KMS-11 (cell line): ENCODE results near the gene SCGB1D4.
A peak's percentile ranks its signal among the peaks of the same experiment; 100 is the strongest.
"Not testable (repeated sequence)": the region's sequence is repeated elsewhere in the genome, so short reads cannot be mapped to it uniquely, and the experiment has no call there.

Source experiments
- H2AFZ ChIP-seq: fragments of 200-600 bp; sonication (generic); 2 replicates; pipeline ENCODE4 v1.6.1; 2016; ENCODE audit warnings: antibody characterized with exemption, mixed run types, low read depth
- H3K27ac ChIP-seq: fragments of 200-600 bp; sonication (generic); 2 replicates; pipeline ENCODE4 v1.6.1; 2016; ENCODE audit warnings: mild to moderate bottlenecking, mixed run types
- H3K27me3 ChIP-seq: fragments of 200-600 bp; sonication (generic); 2 replicates; pipeline ENCODE4 v1.6.1; 2017; ENCODE audit warnings: mild to moderate bottlenecking, low read depth, mixed run types, moderate library complexity; ENCODE audit not compliant: insufficient read depth
- H3K36me3 ChIP-seq: fragments of 200-600 bp; sonication (generic); 2 replicates; pipeline ENCODE4 v1.6.1; 2017; ENCODE audit warnings: mild to moderate bottlenecking, mixed run types; ENCODE audit not compliant: insufficient read depth
- H3K4me1 ChIP-seq: fragments of 200-600 bp; sonication (generic); 2 replicates; pipeline ENCODE4 v1.6.1; 2016; ENCODE audit warnings: mild to moderate bottlenecking, low read depth, mixed run types; ENCODE audit not compliant: poor library complexity, severe bottlenecking
- H3K4me2 ChIP-seq: fragments of 200-600 bp; sonication (generic); 2 replicates; pipeline ENCODE4 v1.7.0; 2016; ENCODE audit warnings: mild to moderate bottlenecking, mixed run types
- H3K4me3 ChIP-seq: fragments of 200-600 bp; sonication (generic); IDR thresholded peaks from 2 replicates; pipeline ENCODE4 v1.6.1; 2017; ENCODE audit warnings: low read depth, low read length, mixed read lengths; ENCODE audit not compliant: insufficient read depth
- H3K79me2 ChIP-seq: fragments of 200-600 bp; sonication (generic); 2 replicates; pipeline ENCODE4 v1.6.1; 2016; ENCODE audit warnings: low read depth, mixed run types; ENCODE audit not compliant: insufficient read depth
- H3K9ac ChIP-seq: fragments of 200-600 bp; sonication (generic); 2 replicates; pipeline ENCODE4 v1.6.1; 2016; ENCODE audit warnings: mild to moderate bottlenecking, mixed run types
- H4K20me1 ChIP-seq: fragments of 200-600 bp; sonication (generic); 2 replicates; pipeline ENCODE4 v1.6.1; 2016; ENCODE audit warnings: mild to moderate bottlenecking, mixed run types; ENCODE audit not compliant: insufficient read depth
- TF ChIP-seq, protein P1 (sequence below): fragments of 200-600 bp; sonication (generic); conservative IDR thresholded peaks from 2 replicates; pipeline ENCODE4 v1.6.1; 2017; ENCODE audit warnings: low read depth, mild to moderate bottlenecking, antibody characterized with exemption, low read length, moderate library complexity, mixed read lengths

SCGB1D4 gene

DNA sequence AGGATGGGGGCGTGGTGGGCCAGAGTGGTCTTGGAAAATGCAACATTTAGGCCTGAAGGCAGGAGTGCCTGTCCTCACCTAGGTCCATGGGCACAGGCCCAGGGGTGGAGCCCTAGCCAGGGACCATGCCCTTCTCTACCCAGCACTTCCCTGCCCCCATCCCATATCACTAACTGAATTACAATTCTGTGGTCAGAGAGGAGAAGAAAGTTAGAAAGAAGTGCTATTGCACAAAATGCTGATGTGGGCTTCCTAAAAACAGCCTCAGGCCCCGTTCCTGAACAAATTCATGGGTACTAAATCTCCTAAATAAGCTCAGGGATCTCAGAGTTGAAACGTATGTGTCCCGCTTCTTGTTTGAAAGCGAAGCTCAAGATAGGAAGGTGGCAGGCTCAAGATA lies 34.9 kb upstream of the SCGB1D4 start:
- H3K4me1 ChIP-seq, result peaks cover 13% of the 10 kb centered on the region
- H3K4me2 ChIP-seq, result no peak overlapping the region
- H3K27ac ChIP-seq, result no peak overlapping the region
- no peaks in the 10 kb centered on the region for H3K79me2 ChIP-seq
- H3K9ac ChIP-seq, result no peak overlapping the region
- no peak overlapping the region for H2AFZ ChIP-seq
- no peaks in the 10 kb centered on the region for H4K20me1 ChIP-seq
- no peaks in the 10 kb centered on the region; the same call in 1 of the 2 replicates for H3K27me3 ChIP-seq
- TF ChIP-seq, protein P1, sequence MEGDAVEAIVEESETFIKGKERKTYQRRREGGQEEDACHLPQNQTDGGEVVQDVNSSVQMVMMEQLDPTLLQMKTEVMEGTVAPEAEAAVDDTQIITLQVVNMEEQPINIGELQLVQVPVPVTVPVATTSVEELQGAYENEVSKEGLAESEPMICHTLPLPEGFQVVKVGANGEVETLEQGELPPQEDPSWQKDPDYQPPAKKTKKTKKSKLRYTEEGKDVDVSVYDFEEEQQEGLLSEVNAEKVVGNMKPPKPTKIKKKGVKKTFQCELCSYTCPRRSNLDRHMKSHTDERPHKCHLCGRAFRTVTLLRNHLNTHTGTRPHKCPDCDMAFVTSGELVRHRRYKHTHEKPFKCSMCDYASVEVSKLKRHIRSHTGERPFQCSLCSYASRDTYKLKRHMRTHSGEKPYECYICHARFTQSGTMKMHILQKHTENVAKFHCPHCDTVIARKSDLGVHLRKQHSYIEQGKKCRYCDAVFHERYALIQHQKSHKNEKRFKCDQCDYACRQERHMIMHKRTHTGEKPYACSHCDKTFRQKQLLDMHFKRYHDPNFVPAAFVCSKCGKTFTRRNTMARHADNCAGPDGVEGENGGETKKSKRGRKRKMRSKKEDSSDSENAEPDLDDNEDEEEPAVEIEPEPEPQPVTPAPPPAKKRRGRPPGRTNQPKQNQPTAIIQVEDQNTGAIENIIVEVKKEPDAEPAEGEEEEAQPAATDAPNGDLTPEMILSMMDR, result no peak
- H3K36me3 ChIP-seq, result no peaks in the 10 kb centered on the region
- H3K4me3 ChIP-seq, result no peak overlapping the region

DNA sequence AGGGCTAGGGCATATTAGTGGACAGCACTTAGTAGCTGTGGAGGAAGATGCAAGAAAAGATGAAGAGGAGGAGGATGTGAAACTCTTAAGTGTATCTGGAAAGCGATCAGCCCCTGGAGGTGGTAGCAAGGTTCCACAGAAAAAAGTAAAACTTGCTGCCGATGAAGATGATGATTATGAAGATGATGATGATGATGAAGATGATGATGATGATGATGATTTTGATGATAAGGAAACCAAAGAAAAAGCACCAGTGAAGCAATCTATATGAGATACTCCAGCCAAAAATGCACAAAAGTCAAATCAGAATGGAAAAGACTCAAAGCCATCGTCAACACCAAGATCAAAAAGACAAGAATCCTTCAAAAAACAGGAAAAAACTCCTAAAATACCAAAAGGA lies 32.4 kb upstream of the SCGB1D4 start:
- H2AFZ ChIP-seq, H3K4me2 ChIP-seq, H4K20me1 ChIP-seq, H3K4me3 ChIP-seq, H3K27ac ChIP-seq, H3K79me2 ChIP-seq, H3K27me3 ChIP-seq, H3K36me3 ChIP-seq, H3K4me1 ChIP-seq, H3K9ac ChIP-seq: not testable (repeated sequence)

DNA sequence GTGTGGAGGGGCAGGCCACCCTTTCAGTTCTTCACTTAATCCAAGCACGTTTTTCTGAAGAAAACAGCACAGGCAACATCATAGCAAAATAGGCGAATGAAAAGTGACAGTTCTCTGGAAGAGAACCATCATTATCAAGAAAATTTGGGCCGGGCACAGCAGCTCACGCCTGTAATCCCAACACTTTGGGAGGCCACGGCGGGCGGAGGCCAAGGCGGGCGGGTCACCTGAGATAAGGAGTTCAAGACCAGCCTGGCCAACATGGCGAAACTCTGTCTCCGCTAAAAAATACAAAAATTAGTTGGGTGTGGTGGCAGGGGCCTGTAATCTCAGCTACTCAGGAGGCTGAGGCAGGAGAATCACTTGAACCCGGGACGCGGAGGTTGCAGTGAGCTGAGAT lies 28.7 kb upstream of the SCGB1D4 start:
- not testable (repeated sequence) for H3K4me2 ChIP-seq, H3K4me1 ChIP-seq, H3K4me3 ChIP-seq, H2AFZ ChIP-seq, H3K27me3 ChIP-seq, H3K36me3 ChIP-seq, H3K79me2 ChIP-seq, H3K27ac ChIP-seq, H3K9ac ChIP-seq, H4K20me1 ChIP-seq

DNA sequence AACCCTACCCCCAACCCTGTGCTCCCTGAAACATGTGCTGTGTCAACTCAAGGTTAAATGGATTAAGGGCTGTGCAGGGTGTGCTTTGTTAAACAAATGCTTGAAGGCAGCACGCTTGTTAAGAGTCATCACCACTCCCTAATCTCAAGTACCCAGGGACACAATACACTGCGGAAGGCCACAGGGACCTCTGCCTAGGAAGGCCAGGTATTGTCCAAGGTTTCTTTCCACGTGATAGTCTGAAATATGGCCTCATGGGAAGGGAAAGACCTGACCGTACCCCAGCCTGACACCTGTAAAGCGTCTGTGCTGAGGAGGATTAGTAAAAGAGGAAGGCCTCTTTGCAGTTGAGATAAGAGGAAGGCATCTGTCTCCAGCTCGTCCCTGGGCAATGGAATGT lies 27.8 kb upstream of the SCGB1D4 start:
- H3K36me3 ChIP-seq, H3K4me3 ChIP-seq, H3K79me2 ChIP-seq, H3K4me1 ChIP-seq, H3K27ac ChIP-seq, H3K4me2 ChIP-seq, H4K20me1 ChIP-seq, H3K27me3 ChIP-seq, H3K9ac ChIP-seq, H2AFZ ChIP-seq: not testable (repeated sequence)

DNA sequence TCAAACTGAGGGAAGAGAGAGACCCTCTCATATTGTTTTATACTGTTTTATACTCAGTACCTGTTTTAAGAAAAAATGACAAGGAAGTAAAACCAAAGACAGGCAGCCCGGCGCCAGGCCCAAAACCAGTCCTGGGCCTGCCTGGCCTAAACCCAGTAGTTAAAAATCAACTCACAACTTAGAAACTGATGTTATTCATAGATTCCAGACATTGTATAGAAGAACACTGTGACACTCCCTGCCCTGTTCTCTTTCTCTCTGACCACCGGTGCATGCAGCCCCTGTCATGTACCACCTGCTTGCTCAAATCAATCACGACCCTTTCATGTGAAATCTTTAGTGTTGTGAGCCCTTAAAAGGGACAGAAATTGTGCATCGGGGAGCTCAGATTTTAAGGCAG lies 26.9 kb upstream of the SCGB1D4 start:
- H4K20me1 ChIP-seq, H2AFZ ChIP-seq, H3K27ac ChIP-seq, H3K4me1 ChIP-seq, H3K9ac ChIP-seq, H3K27me3 ChIP-seq, H3K36me3 ChIP-seq, H3K4me2 ChIP-seq, H3K79me2 ChIP-seq, H3K4me3 ChIP-seq: not testable (repeated sequence)

DNA sequence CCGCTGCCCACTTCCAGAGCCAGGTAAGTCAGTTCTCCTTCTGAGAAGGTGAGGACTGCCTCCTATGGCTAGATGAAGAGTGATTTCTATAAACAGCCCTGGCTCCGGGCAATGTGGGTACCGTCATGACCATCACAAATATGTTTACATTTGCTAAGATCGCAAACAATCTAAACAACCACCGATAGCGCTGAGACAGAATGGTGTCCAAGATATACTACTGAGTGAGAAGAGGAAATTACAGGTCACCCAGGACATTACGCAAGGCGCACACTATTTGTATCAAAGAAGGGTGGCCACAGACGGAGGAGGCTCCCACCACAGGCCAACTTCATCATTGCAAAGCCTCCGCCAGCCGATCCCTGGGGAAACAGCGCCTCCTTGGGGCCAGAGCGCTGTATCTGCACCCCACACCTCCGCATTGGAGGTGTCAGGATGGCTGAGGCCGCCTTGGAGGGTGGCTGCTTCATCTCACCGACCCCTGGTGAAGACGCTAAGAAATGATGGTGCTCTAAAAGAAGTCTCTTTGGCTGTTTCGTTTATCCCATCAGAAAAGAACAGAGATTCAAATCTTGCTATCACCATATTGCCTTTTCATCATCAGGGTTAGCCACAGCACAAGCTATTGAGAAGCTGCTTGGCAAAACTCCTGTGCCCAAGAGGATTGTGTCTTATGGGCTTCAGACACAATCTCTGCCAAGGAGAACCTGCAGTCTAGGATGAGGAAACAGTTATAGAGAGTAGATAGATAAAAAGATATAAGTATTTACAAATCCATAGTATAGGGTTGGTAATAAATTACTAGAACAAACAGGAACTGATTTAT lies 26.1 kb upstream of the SCGB1D4 start:
- H3K9ac ChIP-seq, result no peak overlapping the region
- H3K79me2 ChIP-seq, result no peaks in the 10 kb centered on the region
- no peaks in the 10 kb centered on the region for H3K4me1 ChIP-seq
- no peaks in the 10 kb centered on the region for H4K20me1 ChIP-seq
- H3K27ac ChIP-seq, result no peak overlapping the region
- H3K27me3 ChIP-seq, result no peaks in the 10 kb centered on the region
- no peak overlapping the region for H3K4me3 ChIP-seq
- TF ChIP-seq, protein P1, result peak; percentile 45
- no peak overlapping the region for H3K4me2 ChIP-seq
- no peaks in the 10 kb centered on the region for H3K36me3 ChIP-seq
- H2AFZ ChIP-seq, result no peak overlapping the region
